ENCODE data around the gene PIK3CB. TPM values are rescaled to one million over a fixed set of nuclear protein-coding genes. Genes with fewer than 3 reads are reported as not detected.
A peak's percentile ranks its signal among the peaks of the same experiment; 100 is the strongest.

PIK3CB gene
- total and polyA plus RNA-seq, 11 donors, result 6.9 to 38.1 (median 29.4) TPM

- peak overlapping the region in 1 of 12 donors; percentile 70 for H3K27ac ChIP-seq
- TF ChIP-seq POLR2A (IDR thresholded peaks at IDR 0.05) (no peak), CTCF (IDR thresholded peaks at IDR 0.05) (no peak)
- H3K4me1 ChIP-seq, result peaks cover 0 to 12% (median 0%) of the 10 kb centered on the region in 12 donors
- no peak for DNase-seq
- H3K4me3 ChIP-seq, result peak overlapping the region in 1 of 12 donors; percentile 1
- 78 to 80% (median 80%) methylated on average over 10 of the region's 10 CpGs for WGBS, 4 donors
- intact Hi-C loops (cut with DNase I), result no loop called here
- no peaks in the 10 kb centered on the region for H3K27me3 ChIP-seq
- H3K36me3 ChIP-seq, result no peaks in the 10 kb centered on the region
- peaks cover 0 to 7% (median 0%) of the 10 kb centered on the region in 12 donors for H3K9me3 ChIP-seq
- ATAC-seq, result no peak
These were observed 38.9 kb upstream of the PIK3CB start for GRCh38 chr3:138873471-138874278.

- peaks cover 0 to 12% (median 0%) of the 10 kb centered on the region in 12 donors for H3K4me1 ChIP-seq
- H3K27ac ChIP-seq, result peak overlapping the region in 1 of 12 donors; percentile 70
- H3K9me3 ChIP-seq, result peaks cover 0 to 7% (median 0%) of the 10 kb centered on the region in 12 donors
- ATAC-seq (no peak), DNase-seq (no peak)
- H3K4me3 ChIP-seq, result no peak overlapping the region
- H3K27me3 ChIP-seq, result no peaks in the 10 kb centered on the region
- intact Hi-C loops (cut with DNase I), result no loop called here
- WGBS, 4 donors, result 93 to 96% (median 95%) methylated on average over 4 of the region's 4 CpGs
- no peaks in the 10 kb centered on the region for H3K36me3 ChIP-seq
- no peak for TF ChIP-seq CTCF (IDR thresholded peaks at IDR 0.05)
- TF ChIP-seq POLR2A (IDR thresholded peaks at IDR 0.05), result no peak
These were observed 37.9 kb upstream of the PIK3CB start for GRCh38 chr3:138872632-138873031.

- no peak for TF ChIP-seq CTCF (IDR thresholded peaks at IDR 0.05)
- TF ChIP-seq POLR2A (IDR thresholded peaks at IDR 0.05), result no peak
- Histone ChIP-seq H3K27me3 (no peaks in the 10 kb centered on the region), H3K27ac (no peak overlapping the region), H3K36me3 (no peaks in the 10 kb centered on the region), H3K4me1 (peaks cover 3 to 11% (median 6%) of the 10 kb centered on the region in 12 donors), H3K4me3 (no peak overlapping the region), H3K9me3 (no peaks in the 10 kb centered on the region)
- no peak for ATAC-seq
- intact Hi-C loops (cut with DNase I), result no loop called here
- DNase-seq, result no peak
- WGBS, 4 donors, result 17 to 19% (median 18%) methylated on average over 1 of the region's 1 CpG
These were observed 33.3 kb upstream of the PIK3CB start for GRCh38 chr3:138867996-138868395.

- DNase-seq (no peak), ATAC-seq (no peak)
- 94 to 98% (median 97%) methylated on average over 4 of the region's 4 CpGs for WGBS, 4 donors
- Histone ChIP-seq H3K36me3 (no peaks in the 10 kb centered on the region), H3K9me3 (no peaks in the 10 kb centered on the region), H3K4me3 (no peak overlapping the region), H3K27ac (peak overlapping the region in 7 of 12 donors; percentile 31 to 87 (median 77)), H3K4me1 (peaks cover 6 to 30% (median 18%) of the 10 kb centered on the region in 12 donors), H3K27me3 (no peaks in the 10 kb centered on the region)
- TF ChIP-seq POLR2A (IDR thresholded peaks at IDR 0.05) (no peak), CTCF (IDR thresholded peaks at IDR 0.05) (no peak)
- intact Hi-C loops (cut with DNase I), result no loop called here
These were observed 29.0 kb upstream of the PIK3CB start for GRCh38 chr3:138863776-138864113.

Data from heart left ventricle (tissue), 16 donors.